ENCODE data around the gene R3HDM2. TPM values are rescaled to one million over a fixed set of nuclear protein-coding genes. Genes with fewer than 3 reads are reported as not detected.

R3HDM2 gene
- total and polyA plus RNA-seq, 4 experiments from 2014 or later: 3.9 to 132 (median 71.5) TPM

GRCh38 chr12:57462251-57462911 lies 31.5 kb upstream of the R3HDM2 start:
- CTCF ChIA-PET (ENCODE audit: partially characterized antibody): interaction anchor here (0.8 to 9.6 kb wide), 14 partner anchors 10 to 279 kb away, joined by 3 to 204 read pairs (median 4); partner anchors contain the start of genes ARHGAP9 and DDIT3
- H3K27me3 Mint-ChIP-seq: peaks cover 7 to 18% of the 10 kb centered on the region in 2 donors
- intact Hi-C loops (cut with micrococcal nuclease): loop anchor here (1.0 to 5.0 kb wide), 7 partner anchors 16 to 280 kb away; partner anchors contain the start of genes MBD6 and PIP4K2C
- peaks cover 0 to 5% of the 10 kb centered on the region in 2 donors for H3K36me3 Mint-ChIP-seq
- DNase-seq: peak; percentile 84 to 88 (median 87)
- Histone ChIP-seq H3K36me3 (ENCODE audit: insufficient read depth, low read length) (no peaks in the 10 kb centered on the region), H3K27ac (ENCODE audit: low read depth, low read length) (no peak overlapping the region), H3K9me3 (ENCODE audit: control insufficient read depth in 1 of 2, low read length in 2 of 2) (no peaks in the 10 kb centered on the region), H3K4me3 (ENCODE audit: low read length in 2 of 2) (peak overlapping the region; percentile 42 to 59), H3K4me1 (ENCODE audit: insufficient read depth, low read length) (peaks cover 36% of the 10 kb centered on the region), H3K27me3 (ENCODE audit: insufficient read depth, low read length) (peaks cover 12% of the 10 kb centered on the region)
- peaks cover 23 to 58% (median 35%) of the 10 kb centered on the region in 4 donors for H3K4me1 Mint-ChIP-seq
- no peaks in the 10 kb centered on the region for H3K9me3 Mint-ChIP-seq
- peak overlapping the region; percentile 86 to 95 (median 89) for H3K4me3 Mint-ChIP-seq
- POLR2A ChIA-PET (ENCODE audit: partially characterized antibody): interaction anchor here (1.2 to 9.6 kb wide), 4 partner anchors 10 to 58 kb away, joined by 3 to 225 read pairs (median 9); partner anchors contain the start of genes ARHGAP9 and DDIT3
- H3K27ac Mint-ChIP-seq: peak overlapping the region; percentile 13 to 91 (median 80)

- Mint-ChIP-seq H3K4me3 (peak overlapping the region; percentile 86 to 94 (median 88)), H3K27ac (peak overlapping the region; percentile 19 to 82 (median 73)), H3K36me3 (peaks cover 0 to 5% of the 10 kb centered on the region in 2 donors), H3K9me3 (no peaks in the 10 kb centered on the region), H3K27me3 (peaks cover 7 to 18% of the 10 kb centered on the region in 2 donors), H3K4me1 (peaks cover 23 to 59% (median 34%) of the 10 kb centered on the region in 4 donors)
- peaks cover 36% of the 10 kb centered on the region for H3K4me1 ChIP-seq (ENCODE audit: insufficient read depth, low read length)
- H3K27me3 ChIP-seq (ENCODE audit: insufficient read depth, low read length): peaks cover 12% of the 10 kb centered on the region
- peak overlapping the region; percentile 42 to 59 for H3K4me3 ChIP-seq (ENCODE audit: low read length in 2 of 2)
- no peak overlapping the region for H3K27ac ChIP-seq (ENCODE audit: low read depth, low read length)
- peak in 2 of 5 donors; percentile 19 to 50 for DNase-seq
- ChIA-PET POLR2A (ENCODE audit: partially characterized antibody) (interaction anchor here (1.2 to 9.6 kb wide), 5 partner anchors 10 to 159 kb away, joined by 3 to 225 read pairs (median 6); partner anchors contain the start of genes ARHGAP9 and DDIT3), CTCF (ENCODE audit: partially characterized antibody) (interaction anchor here (0.8 to 9.6 kb wide), 14 partner anchors 8 to 279 kb away, joined by 3 to 204 read pairs (median 4); partner anchors contain the start of gene ARHGAP9)
- H3K36me3 ChIP-seq (ENCODE audit: insufficient read depth, low read length): no peaks in the 10 kb centered on the region
- H3K9me3 ChIP-seq (ENCODE audit: control insufficient read depth in 1 of 2, low read length in 2 of 2): no peaks in the 10 kb centered on the region
- intact Hi-C loops (cut with micrococcal nuclease): loop anchor here (1.0 to 5.0 kb wide), 7 partner anchors 16 to 280 kb away; partner anchors contain the start of genes MBD6 and PIP4K2C
These were observed 31.0 kb upstream of the R3HDM2 start for GRCh38 chr12:57461917-57462250.

DNA sequence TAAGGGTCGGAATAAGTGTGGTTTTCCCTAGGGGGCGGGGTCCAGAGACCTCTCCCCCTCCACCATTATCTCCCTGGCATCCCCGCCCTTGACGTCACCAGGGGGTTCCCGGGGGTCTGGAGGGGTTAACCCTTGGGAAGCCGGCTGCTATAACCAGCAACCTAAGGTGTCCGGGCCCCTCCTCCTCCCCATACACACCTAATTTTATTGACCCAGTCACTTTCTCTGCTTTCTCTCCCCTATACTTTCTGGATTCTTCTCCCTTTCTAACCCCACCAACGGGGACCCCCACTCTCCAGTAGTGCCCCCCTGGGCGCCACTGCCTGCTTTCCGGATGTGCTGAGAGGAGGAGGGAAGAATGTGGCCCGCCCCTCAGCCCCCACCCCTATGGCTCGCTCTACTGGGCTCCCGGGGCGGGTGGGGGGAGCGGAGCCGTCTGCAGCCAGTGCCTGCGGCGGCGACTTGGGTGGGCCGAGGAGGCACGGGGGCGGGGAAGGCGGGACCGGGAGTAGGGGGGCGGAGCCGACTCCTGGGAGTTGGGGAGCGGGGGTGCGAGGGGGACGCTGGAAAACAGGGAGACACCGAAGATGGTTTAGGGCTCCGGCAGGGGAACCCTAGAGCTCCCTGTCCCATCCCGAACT lies 30.6 kb upstream of the R3HDM2 start:
- no peaks in the 10 kb centered on the region for H3K9me3 Mint-ChIP-seq
- no peak overlapping the region for H3K27ac ChIP-seq (ENCODE audit: low read depth, low read length)
- H3K9me3 ChIP-seq (ENCODE audit: control insufficient read depth in 1 of 2, low read length in 2 of 2): no peaks in the 10 kb centered on the region
- CTCF ChIA-PET (ENCODE audit: partially characterized antibody): interaction anchor here (0.8 to 9.6 kb wide), 13 partner anchors 9 to 197 kb away, joined by 3 to 204 read pairs (median 4); partner anchors contain the start of gene ARHGAP9
- intact Hi-C loops (cut with micrococcal nuclease): loop anchor here (5.0 kb wide), 2 partner anchors 154 to 281 kb away; no protein-coding TSS in a partner anchor
- H3K27ac Mint-ChIP-seq: peak overlapping the region in 5 of 7 donors; percentile 65 to 82 (median 80)
- H3K27me3 Mint-ChIP-seq: peaks cover 7 to 18% of the 10 kb centered on the region in 2 donors
- H3K4me1 Mint-ChIP-seq: peaks cover 23 to 64% (median 34%) of the 10 kb centered on the region in 4 donors
- peak overlapping the region; percentile 86 to 94 (median 88) for H3K4me3 Mint-ChIP-seq
- POLR2A ChIA-PET (ENCODE audit: partially characterized antibody): interaction anchor here (1.0 to 9.6 kb wide), 7 partner anchors 8 to 159 kb away, joined by 3 to 225 read pairs (median 6); partner anchors contain the start of genes ARHGAP9 and DDIT3
- peaks cover 0 to 5% of the 10 kb centered on the region in 2 donors for H3K36me3 Mint-ChIP-seq
- no peaks in the 10 kb centered on the region for H3K36me3 ChIP-seq (ENCODE audit: insufficient read depth, low read length)
- H3K4me1 ChIP-seq (ENCODE audit: insufficient read depth, low read length): peaks cover 36% of the 10 kb centered on the region
- H3K4me3 ChIP-seq (ENCODE audit: low read length in 2 of 2): peak overlapping the region; percentile 42 to 59
- peaks cover 12% of the 10 kb centered on the region for H3K27me3 ChIP-seq (ENCODE audit: insufficient read depth, low read length)
- DNase-seq: peak in 2 of 5 donors; percentile 22 to 57

DNA sequence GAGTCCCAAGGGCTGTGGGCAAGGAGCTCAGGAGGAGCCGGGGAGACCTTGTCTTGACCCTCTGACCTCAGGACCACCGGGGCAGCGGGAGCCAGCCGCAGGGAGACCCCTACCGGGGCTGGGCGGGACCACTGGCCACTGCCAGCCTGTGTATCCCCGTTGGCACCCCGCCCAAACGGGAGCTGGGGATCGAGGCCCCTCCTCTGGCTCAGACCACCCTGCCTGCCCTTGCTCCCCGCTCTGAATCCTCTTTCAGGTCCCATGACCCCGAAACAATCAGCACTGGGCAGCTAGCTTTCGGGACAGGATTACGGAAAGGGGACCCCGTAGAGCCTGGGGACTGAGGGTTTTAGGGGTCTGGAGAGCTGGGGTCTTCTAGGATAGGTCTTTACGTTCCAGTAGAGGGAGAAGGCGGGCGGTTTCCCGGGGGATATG lies 30.0 kb upstream of the R3HDM2 start:
- H3K27me3 Mint-ChIP-seq: peaks cover 7 to 20% of the 10 kb centered on the region in 2 donors
- ChIA-PET CTCF (ENCODE audit: partially characterized antibody) (interaction anchor here (0.8 to 9.6 kb wide), 6 partner anchors 9 to 196 kb away, joined by 3 to 204 read pairs (median 4); partner anchors contain the start of genes ARHGAP9 and DCTN2), POLR2A (ENCODE audit: partially characterized antibody) (interaction anchor here (1.0 to 9.6 kb wide), 4 partner anchors 9 to 160 kb away, joined by 3 to 225 read pairs (median 5); partner anchors contain the start of gene ARHGAP9)
- peak overlapping the region in 2 of 7 donors; percentile 60 to 80 for H3K27ac Mint-ChIP-seq
- H3K9me3 Mint-ChIP-seq: no peaks in the 10 kb centered on the region
- no peak for DNase-seq
- no peaks in the 10 kb centered on the region for H3K36me3 ChIP-seq (ENCODE audit: insufficient read depth, low read length)
- peaks cover 25 to 69% (median 37%) of the 10 kb centered on the region in 4 donors for H3K4me1 Mint-ChIP-seq
- peak overlapping the region; percentile 58 to 94 (median 86) for H3K4me3 Mint-ChIP-seq
- H3K27me3 ChIP-seq (ENCODE audit: insufficient read depth, low read length): peaks cover 12% of the 10 kb centered on the region
- peak overlapping the region in 1 of 2 donors; percentile 59 for H3K4me3 ChIP-seq (ENCODE audit: low read length in 2 of 2)
- intact Hi-C loops (cut with micrococcal nuclease): loop anchor here (5.0 kb wide), 2 partner anchors 154 to 281 kb away; no protein-coding TSS in a partner anchor
- H3K27ac ChIP-seq (ENCODE audit: low read depth, low read length): no peak overlapping the region
- no peaks in the 10 kb centered on the region for H3K9me3 ChIP-seq (ENCODE audit: control insufficient read depth in 1 of 2, low read length in 2 of 2)
- peaks cover 0 to 5% of the 10 kb centered on the region in 2 donors for H3K36me3 Mint-ChIP-seq
- H3K4me1 ChIP-seq (ENCODE audit: insufficient read depth, low read length): peaks cover 40% of the 10 kb centered on the region

GRCh38 chr12:57460468-57460784 lies 29.6 kb upstream of the R3HDM2 start:
- Mint-ChIP-seq H3K36me3 (peaks cover 0 to 5% of the 10 kb centered on the region in 2 donors), H3K4me1 (peaks cover 26 to 66% (median 39%) of the 10 kb centered on the region in 4 donors), H3K4me3 (peak overlapping the region; percentile 59 to 89 (median 84)), H3K27me3 (peaks cover 7 to 20% of the 10 kb centered on the region in 2 donors), H3K9me3 (no peaks in the 10 kb centered on the region), H3K27ac (peak overlapping the region; percentile 1 to 81 (median 34))
- Histone ChIP-seq H3K27me3 (ENCODE audit: insufficient read depth, low read length) (peaks cover 12% of the 10 kb centered on the region), H3K4me1 (ENCODE audit: insufficient read depth, low read length) (peaks cover 40% of the 10 kb centered on the region), H3K9me3 (ENCODE audit: control insufficient read depth in 1 of 2, low read length in 2 of 2) (no peaks in the 10 kb centered on the region), H3K27ac (ENCODE audit: low read depth, low read length) (no peak overlapping the region), H3K36me3 (ENCODE audit: insufficient read depth, low read length) (no peaks in the 10 kb centered on the region), H3K4me3 (ENCODE audit: low read length in 2 of 2) (no peak overlapping the region)
- intact Hi-C loops (cut with micrococcal nuclease): loop anchor here (5.0 kb wide), 2 partner anchors 153 to 282 kb away; no protein-coding TSS in a partner anchor
- ChIA-PET CTCF (ENCODE audit: partially characterized antibody) (interaction anchor here (1.1 to 9.6 kb wide), 6 partner anchors 10 to 196 kb away, joined by 3 to 204 read pairs (median 12); partner anchors contain the start of genes ARHGAP9 and DCTN2), POLR2A (ENCODE audit: partially characterized antibody) (interaction anchor here (0.5 to 9.6 kb wide), 7 partner anchors 9 to 160 kb away, joined by 3 to 225 read pairs (median 6); partner anchors contain the start of genes ARHGAP9, DDIT3 and MARS1)
- peak in 3 of 5 donors; percentile 17 to 29 (median 20) for DNase-seq

DNA sequence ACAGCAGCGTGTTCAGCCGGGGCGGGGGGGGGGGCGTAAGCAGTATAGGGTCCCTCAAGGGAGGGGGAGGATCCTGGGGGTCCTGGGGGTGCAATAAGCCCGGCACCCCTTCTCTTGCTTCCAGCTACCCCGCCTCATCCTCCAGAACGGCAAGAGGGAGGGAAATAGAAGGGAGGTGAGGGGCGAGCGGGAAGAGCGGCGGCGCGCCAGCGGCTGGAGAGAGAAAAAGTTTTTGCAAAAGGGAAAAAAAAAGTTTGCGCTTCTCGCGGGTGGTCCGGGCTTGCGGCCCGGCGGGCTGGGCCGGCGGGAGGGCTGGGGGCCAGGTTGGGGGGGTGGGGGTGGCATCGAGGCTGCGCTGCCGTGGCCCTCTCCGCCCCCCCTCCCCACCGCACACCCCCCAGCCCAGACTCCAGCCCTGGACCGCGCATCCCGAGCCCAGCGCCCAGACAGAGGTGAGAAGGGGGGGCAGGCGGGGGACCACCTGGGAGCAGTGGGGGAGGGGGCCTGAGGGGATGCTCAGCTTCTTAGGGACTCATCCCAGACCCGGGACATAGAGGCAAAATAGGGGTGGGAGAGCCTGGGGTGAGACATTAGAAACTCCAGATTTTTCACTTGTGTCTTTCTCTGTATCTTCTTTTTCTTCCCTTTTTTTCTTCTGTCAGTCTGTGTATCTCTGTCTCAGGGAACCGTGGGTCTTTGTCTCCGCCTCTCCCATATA lies 29.1 kb upstream of the R3HDM2 start, which contains the start of gene GLI1:
Gene GLI1, plus strand, starts transcription at position 36 of the 718 bp plus-strand sequence. CDS start 3,907 bp downstream, outside the sequence.
- H3K27me3 ChIP-seq (ENCODE audit: insufficient read depth, low read length): peaks cover 12% of the 10 kb centered on the region
- DNase-seq: peak in 1 of 5 donors; percentile 35
- peaks cover 26 to 61% (median 40%) of the 10 kb centered on the region in 4 donors for H3K4me1 Mint-ChIP-seq
- peak within 1 kb of the TSS; percentile 94 to 99 (median 97) for H3K4me3 Mint-ChIP-seq
- peak within 1 kb of the TSS; percentile 75 to 88 for H3K4me3 ChIP-seq (ENCODE audit: low read length in 2 of 2)
- H3K9me3 ChIP-seq (ENCODE audit: control insufficient read depth in 1 of 2, low read length in 2 of 2): no peaks in the 10 kb centered on the region
- peak within 1 kb of the TSS; percentile 41 for H3K27ac ChIP-seq (ENCODE audit: low read depth, low read length)
- H3K36me3 Mint-ChIP-seq: peaks cover 0 to 5% of the 10 kb centered on the region in 2 donors
- H3K36me3 ChIP-seq (ENCODE audit: insufficient read depth, low read length): no peaks in the 10 kb centered on the region
- intact Hi-C loops (cut with micrococcal nuclease): loop anchor here (1.0 to 10.0 kb wide), 7 partner anchors 29 to 282 kb away; partner anchors contain the start of genes B4GALNT1, DDIT3, OS9 and R3HDM2
- H3K27me3 Mint-ChIP-seq: peaks cover 7 to 20% of the 10 kb centered on the region in 2 donors
- no peaks in the 10 kb centered on the region for H3K9me3 Mint-ChIP-seq
- H3K4me1 ChIP-seq (ENCODE audit: insufficient read depth, low read length): peaks cover 40% of the 10 kb centered on the region
- ChIA-PET CTCF (ENCODE audit: partially characterized antibody) (interaction anchor here (1.0 to 9.6 kb wide), 25 partner anchors 12 to 349 kb away, joined by 3 to 204 read pairs (median 8); partner anchors contain the start of genes ARHGAP9, DCTN2, DDIT3 and STAT6), POLR2A (ENCODE audit: partially characterized antibody) (interaction anchor here (0.5 to 9.6 kb wide), 18 partner anchors 10 to 372 kb away, joined by 3 to 225 read pairs (median 4); partner anchors contain the start of genes ARHGAP9, B4GALNT1, DCTN2 and DDIT3)
- H3K27ac Mint-ChIP-seq: peak within 1 kb of the TSS; percentile 90 to 99 (median 98)
